OCI-LY1 (cell line): ENCODE measurements around the gene GPR17.

Experiments used
- H2AFZ ChIP-seq: fragments of 200-600 bp; sonication (generic), shearing (Covaris generic); 2 replicates; pipeline ENCODE4 v1.6.0; 2014; ENCODE audit warnings: antibody characterized with exemption, mild to moderate bottlenecking, low read length
- H3F3A ChIP-seq: fragments of 200-600 bp; sonication (generic), shearing (Covaris generic); 2 replicates; pipeline ENCODE4 v1.6.0; 2014; ENCODE audit warnings: mild to moderate bottlenecking, antibody characterized with exemption, low read length, moderate library complexity; ENCODE audit not compliant: insufficient read depth
- H3K27ac ChIP-seq: fragments of 200-600 bp; sonication (generic); 2 replicates; pipeline ENCODE4 v1.5.1; 2014; ENCODE audit warnings: low read length, mixed run types, mild to moderate bottlenecking, low read depth; ENCODE audit not compliant: poor library complexity, severe bottlenecking
- H3K27me3 ChIP-seq: fragments of 200-600 bp; sonication (generic); 2 replicates; pipeline ENCODE4 v1.6.0; 2014; ENCODE audit warnings: antibody characterized with exemption, mild to moderate bottlenecking, low read length, moderate library complexity; ENCODE audit not compliant: insufficient read depth
- H3K36me3 ChIP-seq: fragments of 200-600 bp; sonication (generic); 2 replicates; pipeline ENCODE4 v1.6.1; 2014; ENCODE audit warnings: mild to moderate bottlenecking, antibody characterized with exemption, low read length, moderate library complexity, mixed read lengths; ENCODE audit not compliant: insufficient read depth
- H3K4me1 ChIP-seq: fragments of 200-600 bp; sonication (generic); 2 replicates; pipeline ENCODE4 v1.5.1; 2014; ENCODE audit warnings: mild to moderate bottlenecking, low read length, moderate library complexity; ENCODE audit not compliant: insufficient read depth, severe bottlenecking
- H3K4me2 ChIP-seq: fragments of 200-600 bp; sonication (generic), shearing (Covaris generic); 2 replicates; pipeline ENCODE4 v1.6.1; 2014; ENCODE audit warnings: low read length
- H3K4me3 ChIP-seq: fragments of 200-600 bp; sonication (generic); 2 replicates; pipeline ENCODE4 v1.5.1; 2014; ENCODE audit warnings: low read length, low read depth, mild to moderate bottlenecking, mixed read lengths; ENCODE audit not compliant: poor library complexity, severe bottlenecking
- H3K79me2 ChIP-seq: fragments of 200-600 bp; shearing (Covaris generic); 2 replicates; pipeline ENCODE4 v1.6.1; 2016; ENCODE audit warnings: mixed run types, low read length, mixed read lengths; ENCODE audit not compliant: insufficient read depth
- H3K9ac ChIP-seq: fragments of 200-600 bp; sonication (generic), shearing (Covaris generic); 2 replicates; pipeline ENCODE4 v1.6.1; 2014; ENCODE audit warnings: mild to moderate bottlenecking, low read length, mixed read lengths
- H3K9me2 ChIP-seq: fragments of 200-600 bp; sonication (generic), shearing (Covaris generic); 2 replicates; pipeline ENCODE4 v1.6.1; 2014; ENCODE audit warnings: low read depth, mild to moderate bottlenecking, low read length, mixed read lengths
- H3K9me3 ChIP-seq: fragments of 200-600 bp; shearing (Covaris generic); 2 replicates; pipeline ENCODE4 v1.6.1; 2014; ENCODE audit warnings: low read length, mixed read lengths
- H4K20me1 ChIP-seq: fragments of 200-600 bp; sonication (generic), shearing (Covaris generic); 2 replicates; pipeline ENCODE4 v1.6.0; 2016; ENCODE audit warnings: mild to moderate bottlenecking, low read length; ENCODE audit not compliant: insufficient read depth
- CTCF ChIP-seq: fragments of 200-600 bp; sonication (generic), shearing (Covaris generic); IDR thresholded peaks from 2 replicates; pipeline ENCODE4 v1.5.1; 2017; ENCODE audit warnings: mild to moderate bottlenecking, antibody characterized with exemption, low read length, moderate library complexity, mixed read lengths
- EZH2 ChIP-seq: fragments of 200-600 bp; sonication (generic), shearing (Covaris generic); IDR thresholded peaks from 2 replicates; pipeline ENCODE4 v1.8.0; 2017; ENCODE audit warnings: borderline replicate concordance, mixed run types, mild to moderate bottlenecking, antibody characterized with exemption, low read length, moderate library complexity, mixed read lengths

GPR17 gene

GRCh38 chr2:127678991-127679390 lies 33.0 kb downstream of the GPR17 start:
- Histone ChIP-seq H4K20me1 (no peaks in the 10 kb centered on the region), H3K9me3 (no peaks in the 10 kb centered on the region), H3K27me3 (peaks cover 15% of the 10 kb centered on the region; the same call in 1 of the 2 replicates), H3K4me3 (no peak overlapping the region), H3K4me2 (no peak overlapping the region), H3K79me2 (no peaks in the 10 kb centered on the region), H3F3A (no peaks in the 10 kb centered on the region), H3K9me2 (no peaks in the 10 kb centered on the region), H3K36me3 (no peaks in the 10 kb centered on the region), H3K4me1 (no peaks in the 10 kb centered on the region), H3K27ac (no peak overlapping the region), H2AFZ (no peak overlapping the region), H3K9ac (no peak overlapping the region)
- no peak for TF ChIP-seq EZH2
- TF ChIP-seq CTCF = no peak

GRCh38 chr2:127679680-127680361 lies 33.9 kb downstream of the GPR17 start:
- Histone ChIP-seq H3K9me3 (no peaks in the 10 kb centered on the region), H3K4me2 (no peak overlapping the region), H3F3A (no peaks in the 10 kb centered on the region), H4K20me1 (no peaks in the 10 kb centered on the region), H3K9me2 (no peaks in the 10 kb centered on the region), H2AFZ (no peak overlapping the region), H3K27ac (no peak overlapping the region), H3K79me2 (no peaks in the 10 kb centered on the region), H3K9ac (no peak overlapping the region), H3K27me3 (peaks cover 15% of the 10 kb centered on the region; the same call in 1 of the 2 replicates), H3K36me3 (no peaks in the 10 kb centered on the region), H3K4me3 (no peak overlapping the region), H3K4me1 (no peaks in the 10 kb centered on the region)
- no peak for TF ChIP-seq EZH2
- no peak for TF ChIP-seq CTCF

- Histone ChIP-seq H3K27me3 (peaks cover 12% of the 10 kb centered on the region; the same call in 1 of the 2 replicates), H3K27ac (no peak overlapping the region), H3F3A (no peaks in the 10 kb centered on the region), H3K9me2 (no peaks in the 10 kb centered on the region), H2AFZ (no peak overlapping the region), H3K9ac (no peak overlapping the region), H3K9me3 (no peaks in the 10 kb centered on the region), H3K36me3 (no peaks in the 10 kb centered on the region), H3K4me1 (no peaks in the 10 kb centered on the region), H3K4me3 (no peak overlapping the region), H4K20me1 (no peaks in the 10 kb centered on the region), H3K79me2 (no peaks in the 10 kb centered on the region), H3K4me2 (no peak overlapping the region)
- TF ChIP-seq EZH2 = no peak
- TF ChIP-seq CTCF = no peak
Observed at GRCh38 chr2:127680706-127681287, 34.8 kb downstream of the GPR17 start.
